Activated T-cell treated with anti-CD3 and anti-CD28 coated beads, Interleukin-2, amount 50 U/mL, for 24 hours (primary cell): ENCODE results near the gene DRAM2.
"Not testable (repeated sequence)": the region's sequence is repeated elsewhere in the genome, so short reads cannot be mapped to it uniquely, and the experiment has no call there.

Experiments used
- DNase-seq: peaks from one replicate; pipeline ENCODE4 v3.0.0-alpha.2; 2020
- H3K27ac Mint-ChIP-seq: 2 replicates; pipeline ENCODE4 v1.8.0; 2020; ENCODE audit warnings: mild to moderate bottlenecking, mixed read lengths
- H3K27me3 Mint-ChIP-seq: 2 replicates; pipeline ENCODE4 v1.8.0; 2020; ENCODE audit warnings: mixed read lengths
- H3K36me3 Mint-ChIP-seq: 2 replicates; pipeline ENCODE4 v1.8.0; 2020; ENCODE audit warnings: low read depth, mixed read lengths
- H3K4me1 Mint-ChIP-seq: 2 replicates; pipeline ENCODE4 v1.8.0; 2020; ENCODE audit warnings: low read depth, mixed read lengths
- H3K4me3 Mint-ChIP-seq: 2 replicates; pipeline ENCODE4 v1.8.0; 2020; ENCODE audit warnings: mild to moderate bottlenecking, moderate library complexity, mixed read lengths
- H3K9me3 Mint-ChIP-seq: 2 replicates; pipeline ENCODE4 v1.8.0; 2020; ENCODE audit warnings: mixed read lengths

Gene DRAM2

DNA sequence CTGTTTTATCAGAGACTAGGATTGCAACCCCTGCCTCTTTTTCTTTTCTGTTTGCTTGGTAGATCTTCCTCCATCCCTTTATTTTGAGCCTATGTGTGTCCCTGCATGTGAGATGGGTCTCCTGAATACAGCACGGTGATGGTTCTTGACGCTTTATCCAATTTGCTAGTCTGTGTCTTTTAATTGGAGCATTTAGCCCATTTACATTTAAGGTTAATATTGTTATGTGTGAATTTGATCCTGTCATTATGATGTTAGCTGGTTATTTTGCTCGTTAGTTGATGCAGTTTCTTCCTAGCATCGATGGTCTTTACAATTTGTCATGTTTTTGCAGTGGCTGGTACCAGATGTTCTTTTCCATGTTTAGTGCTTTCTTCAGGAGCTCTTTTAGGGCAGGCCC lies 62.6 kb downstream of the DRAM2 start:
- DNase-seq, H3K36me3 Mint-ChIP-seq, H3K4me3 Mint-ChIP-seq, H3K27ac Mint-ChIP-seq, H3K9me3 Mint-ChIP-seq, H3K4me1 Mint-ChIP-seq: not testable (repeated sequence)
- H3K27me3 Mint-ChIP-seq, result peaks cover 12% of the 10 kb centered on the region
